WTC11 (cell line): ENCODE data around the gene CASP4. TPM values are rescaled to one million over a fixed set of nuclear protein-coding genes. Genes with fewer than 3 reads are reported as not detected.

Experiments used
- ATAC-seq: fragments of 200-7000 bp; cut with Tn5 transposase; 2 replicates; pipeline ENCODE4 v1.10.0; 2021; ENCODE audit warnings: mild to moderate bottlenecking, moderate library complexity
- CTCF ChIA-PET: fragments of 300-600 bp; sonication (Branson Sonifier 250); formaldehyde crosslinking; loops from one replicate; lab custom pipeline; 2021; ENCODE audit warnings: antibody characterized with exemption; lab: Charles Lee
- POLR2A ChIA-PET: fragments of 350-600 bp; sonication (Branson Sonifier 250); formaldehyde crosslinking; loops from one replicate; lab custom pipeline; 2021; ENCODE audit warnings: antibody characterized with exemption; lab: Charles Lee
- DNase-seq: peaks from one replicate; pipeline ENCODE4 v3.0.0; 2021; ENCODE audit warnings: low spot score
- H3K27ac Mint-ChIP-seq: 2 replicates; pipeline ENCODE4 v1.8.0; 2021; ENCODE audit warnings: mixed read lengths
- H3K27me3 Mint-ChIP-seq: 2 replicates; pipeline ENCODE4 v1.8.0; 2021; ENCODE audit warnings: low read depth, mild to moderate bottlenecking, moderate library complexity, mixed read lengths
- H3K36me3 Mint-ChIP-seq: 2 replicates; pipeline ENCODE4 v1.8.0; 2021; ENCODE audit warnings: mixed read lengths
- H3K4me1 Mint-ChIP-seq: 2 replicates; pipeline ENCODE4 v1.8.0; 2022; ENCODE audit warnings: mixed read lengths
- H3K4me3 Mint-ChIP-seq: 2 replicates; pipeline ENCODE4 v1.8.0; 2021; ENCODE audit warnings: mild to moderate bottlenecking, moderate library complexity, mixed read lengths
- H3K9me3 Mint-ChIP-seq: 2 replicates; pipeline ENCODE4 v1.8.0; 2021; ENCODE audit warnings: mixed read lengths
- ATF1 ChIP-seq: sonication (generic); formaldehyde crosslinking; IDR thresholded peaks from 2 replicates; pipeline ENCODE4 v1.8.1; 2023; ENCODE audit warnings: mild to moderate bottlenecking, moderate library complexity, missing genetic modification reagents
- HMGXB4 ChIP-seq: sonication (generic); formaldehyde crosslinking; IDR thresholded peaks from 2 replicates; pipeline ENCODE4 v1.8.1; 2023; ENCODE audit warnings: mild to moderate bottlenecking, moderate library complexity, missing genetic modification reagents
- IRF2 ChIP-seq: sonication (generic); formaldehyde crosslinking; IDR thresholded peaks from 2 replicates; pipeline ENCODE4 v1.8.0; 2022; ENCODE audit warnings: low read depth, missing genetic modification reagents, borderline replicate concordance
- KAT7 ChIP-seq: sonication (generic); formaldehyde crosslinking; IDR thresholded peaks from 2 replicates; pipeline ENCODE4 v1.8.1; 2023; ENCODE audit warnings: missing genetic modification reagents, mild to moderate bottlenecking, borderline replicate concordance
- MLX ChIP-seq: sonication (generic); formaldehyde crosslinking; IDR thresholded peaks from 2 replicates; pipeline ENCODE4 v1.8.1; 2023; ENCODE audit warnings: mild to moderate bottlenecking, missing genetic modification reagents, moderate library complexity
- NR1H2 ChIP-seq: sonication (generic); formaldehyde crosslinking; IDR thresholded peaks from 2 replicates; pipeline ENCODE4 v1.9.0; 2021; ENCODE audit warnings: mild to moderate bottlenecking, moderate library complexity, missing genetic modification reagents
- NR2C2 ChIP-seq: sonication (generic); formaldehyde crosslinking; IDR thresholded peaks from 2 replicates; pipeline ENCODE4 v1.8.0; 2022; ENCODE audit warnings: mild to moderate bottlenecking, missing genetic modification reagents
- RELA ChIP-seq: sonication (generic); formaldehyde crosslinking; IDR thresholded peaks from 2 replicates; pipeline ENCODE4 v1.8.1; 2022; ENCODE audit warnings: missing genetic modification reagents, mild to moderate bottlenecking, borderline replicate concordance
- RORB ChIP-seq: fragments of 250-450 bp; sonication (Bioruptor Pico); IDR thresholded peaks from 2 replicates; pipeline ENCODE4 v1.9.0; 2021; ENCODE audit warnings: mild to moderate bottlenecking
- TEAD1 ChIP-seq: sonication (generic); formaldehyde crosslinking; IDR thresholded peaks from 2 replicates; pipeline ENCODE4 v1.8.0; 2022; ENCODE audit warnings: mild to moderate bottlenecking, missing genetic modification reagents
- ZNF396 ChIP-seq: fragments of 250-450 bp; sonication (Bioruptor Pico); IDR thresholded peaks from 2 replicates; pipeline ENCODE4 v1.8.0; 2021; ENCODE audit warnings: mild to moderate bottlenecking, moderate library complexity, borderline replicate concordance
- ZNF416 ChIP-seq: fragments of 250-450 bp; sonication (Bioruptor Pico); IDR thresholded peaks from 2 replicates; pipeline ENCODE4 v1.9.0; 2021; ENCODE audit warnings: mild to moderate bottlenecking, inconsistent platforms
- total RNA-seq: library from RNA; stranded (reverse); gene quantifications from 3 replicates; pipeline ENCODE4 v1.2.3, GENCODE V29; 2021
- TF ChIP-seq, protein P1 (sequence below): sonication (generic); formaldehyde crosslinking; IDR thresholded peaks from 2 replicates; pipeline ENCODE4 v1.8.0; 2023; ENCODE audit warnings: missing genetic modification reagents, mild to moderate bottlenecking, borderline replicate concordance
- TF ChIP-seq, protein P2 (sequence below): sonication (generic); formaldehyde crosslinking; IDR thresholded peaks from 2 replicates; pipeline ENCODE4 v1.8.1; 2022; ENCODE audit warnings: low read depth, mild to moderate bottlenecking, moderate library complexity, missing genetic modification reagents, borderline replicate concordance
- TF ChIP-seq, protein P3 (sequence below): fragments of 200-600 bp; IDR thresholded peaks from 2 replicates; pipeline ENCODE4 v1.8.0; 2022; ENCODE audit warnings: antibody characterized with exemption
- TF ChIP-seq, protein P4 (sequence below): sonication (generic); formaldehyde crosslinking; IDR thresholded peaks from 2 replicates; pipeline ENCODE4 v1.8.0; 2022; ENCODE audit warnings: mild to moderate bottlenecking, missing genetic modification reagents
- TF ChIP-seq, protein P5 (sequence below): sonication (generic); formaldehyde crosslinking; IDR thresholded peaks from 2 replicates; pipeline ENCODE4 v1.8.1; 2022; ENCODE audit warnings: mild to moderate bottlenecking, moderate library complexity, missing genetic modification reagents

Gene CASP4
- total RNA-seq, 1 experiment from 2014 or later = 0.44 TPM

- Mint-ChIP-seq H3K36me3 (peaks cover 54% of the 10 kb centered on the region), H3K27me3 (no peaks in the 10 kb centered on the region), H3K9me3 (peaks cover 60% of the 10 kb centered on the region), H3K27ac (no peak overlapping the region), H3K4me3 (no peak overlapping the region), H3K4me1 (peaks cover 24% of the 10 kb centered on the region)
- TF ChIP-seq, protein P1, sequence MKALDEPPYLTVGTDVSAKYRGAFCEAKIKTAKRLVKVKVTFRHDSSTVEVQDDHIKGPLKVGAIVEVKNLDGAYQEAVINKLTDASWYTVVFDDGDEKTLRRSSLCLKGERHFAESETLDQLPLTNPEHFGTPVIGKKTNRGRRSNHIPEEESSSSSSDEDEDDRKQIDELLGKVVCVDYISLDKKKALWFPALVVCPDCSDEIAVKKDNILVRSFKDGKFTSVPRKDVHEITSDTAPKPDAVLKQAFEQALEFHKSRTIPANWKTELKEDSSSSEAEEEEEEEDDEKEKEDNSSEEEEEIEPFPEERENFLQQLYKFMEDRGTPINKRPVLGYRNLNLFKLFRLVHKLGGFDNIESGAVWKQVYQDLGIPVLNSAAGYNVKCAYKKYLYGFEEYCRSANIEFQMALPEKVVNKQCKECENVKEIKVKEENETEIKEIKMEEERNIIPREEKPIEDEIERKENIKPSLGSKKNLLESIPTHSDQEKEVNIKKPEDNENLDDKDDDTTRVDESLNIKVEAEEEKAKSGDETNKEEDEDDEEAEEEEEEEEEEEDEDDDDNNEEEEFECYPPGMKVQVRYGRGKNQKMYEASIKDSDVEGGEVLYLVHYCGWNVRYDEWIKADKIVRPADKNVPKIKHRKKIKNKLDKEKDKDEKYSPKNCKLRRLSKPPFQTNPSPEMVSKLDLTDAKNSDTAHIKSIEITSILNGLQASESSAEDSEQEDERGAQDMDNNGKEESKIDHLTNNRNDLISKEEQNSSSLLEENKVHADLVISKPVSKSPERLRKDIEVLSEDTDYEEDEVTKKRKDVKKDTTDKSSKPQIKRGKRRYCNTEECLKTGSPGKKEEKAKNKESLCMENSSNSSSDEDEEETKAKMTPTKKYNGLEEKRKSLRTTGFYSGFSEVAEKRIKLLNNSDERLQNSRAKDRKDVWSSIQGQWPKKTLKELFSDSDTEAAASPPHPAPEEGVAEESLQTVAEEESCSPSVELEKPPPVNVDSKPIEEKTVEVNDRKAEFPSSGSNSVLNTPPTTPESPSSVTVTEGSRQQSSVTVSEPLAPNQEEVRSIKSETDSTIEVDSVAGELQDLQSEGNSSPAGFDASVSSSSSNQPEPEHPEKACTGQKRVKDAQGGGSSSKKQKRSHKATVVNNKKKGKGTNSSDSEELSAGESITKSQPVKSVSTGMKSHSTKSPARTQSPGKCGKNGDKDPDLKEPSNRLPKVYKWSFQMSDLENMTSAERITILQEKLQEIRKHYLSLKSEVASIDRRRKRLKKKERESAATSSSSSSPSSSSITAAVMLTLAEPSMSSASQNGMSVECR (CRISPR knock-in tag) = no peak
- TF ChIP-seq ZNF416 (CRISPR knock-in tag) = no peak
- TF ChIP-seq NR2C2 (CRISPR knock-in tag) = no peak
- TF ChIP-seq, protein P2, sequence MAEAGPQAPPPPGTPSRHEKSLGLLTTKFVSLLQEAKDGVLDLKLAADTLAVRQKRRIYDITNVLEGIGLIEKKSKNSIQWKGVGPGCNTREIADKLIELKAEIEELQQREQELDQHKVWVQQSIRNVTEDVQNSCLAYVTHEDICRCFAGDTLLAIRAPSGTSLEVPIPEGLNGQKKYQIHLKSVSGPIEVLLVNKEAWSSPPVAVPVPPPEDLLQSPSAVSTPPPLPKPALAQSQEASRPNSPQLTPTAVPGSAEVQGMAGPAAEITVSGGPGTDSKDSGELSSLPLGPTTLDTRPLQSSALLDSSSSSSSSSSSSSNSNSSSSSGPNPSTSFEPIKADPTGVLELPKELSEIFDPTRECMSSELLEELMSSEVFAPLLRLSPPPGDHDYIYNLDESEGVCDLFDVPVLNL (CRISPR knock-in tag) = no peak
- no peak for TF ChIP-seq ATF1 (CRISPR knock-in tag)
- TF ChIP-seq, protein P3, sequence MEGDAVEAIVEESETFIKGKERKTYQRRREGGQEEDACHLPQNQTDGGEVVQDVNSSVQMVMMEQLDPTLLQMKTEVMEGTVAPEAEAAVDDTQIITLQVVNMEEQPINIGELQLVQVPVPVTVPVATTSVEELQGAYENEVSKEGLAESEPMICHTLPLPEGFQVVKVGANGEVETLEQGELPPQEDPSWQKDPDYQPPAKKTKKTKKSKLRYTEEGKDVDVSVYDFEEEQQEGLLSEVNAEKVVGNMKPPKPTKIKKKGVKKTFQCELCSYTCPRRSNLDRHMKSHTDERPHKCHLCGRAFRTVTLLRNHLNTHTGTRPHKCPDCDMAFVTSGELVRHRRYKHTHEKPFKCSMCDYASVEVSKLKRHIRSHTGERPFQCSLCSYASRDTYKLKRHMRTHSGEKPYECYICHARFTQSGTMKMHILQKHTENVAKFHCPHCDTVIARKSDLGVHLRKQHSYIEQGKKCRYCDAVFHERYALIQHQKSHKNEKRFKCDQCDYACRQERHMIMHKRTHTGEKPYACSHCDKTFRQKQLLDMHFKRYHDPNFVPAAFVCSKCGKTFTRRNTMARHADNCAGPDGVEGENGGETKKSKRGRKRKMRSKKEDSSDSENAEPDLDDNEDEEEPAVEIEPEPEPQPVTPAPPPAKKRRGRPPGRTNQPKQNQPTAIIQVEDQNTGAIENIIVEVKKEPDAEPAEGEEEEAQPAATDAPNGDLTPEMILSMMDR = no peak
- no peak for TF ChIP-seq MLX (CRISPR knock-in tag)
- TF ChIP-seq, protein P4, sequence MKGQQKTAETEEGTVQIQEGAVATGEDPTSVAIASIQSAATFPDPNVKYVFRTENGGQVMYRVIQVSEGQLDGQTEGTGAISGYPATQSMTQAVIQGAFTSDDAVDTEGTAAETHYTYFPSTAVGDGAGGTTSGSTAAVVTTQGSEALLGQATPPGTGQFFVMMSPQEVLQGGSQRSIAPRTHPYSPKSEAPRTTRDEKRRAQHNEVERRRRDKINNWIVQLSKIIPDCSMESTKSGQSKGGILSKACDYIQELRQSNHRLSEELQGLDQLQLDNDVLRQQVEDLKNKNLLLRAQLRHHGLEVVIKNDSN (CRISPR knock-in tag) = no peak
- no peak for DNase-seq
- POLR2A ChIA-PET = no interaction called here
- no peak for ATAC-seq
- CTCF ChIA-PET = interaction anchor here (2.3 kb wide), 1 partner anchor 33 kb away, joined by 7 read pairs; no protein-coding TSS in a partner anchor
These were observed 630 bp downstream of the CASP4 start for GRCh38 chr11:104967534-104968354.

GRCh38 chr11:104965735-104966134 lies 2.6 kb downstream of the CASP4 start:
- DNase-seq = no peak
- H3K4me3 Mint-ChIP-seq = no peak overlapping the region
- no peaks in the 10 kb centered on the region for H3K27me3 Mint-ChIP-seq
- H3K27ac Mint-ChIP-seq = no peak overlapping the region
- peaks cover 55% of the 10 kb centered on the region for H3K9me3 Mint-ChIP-seq
- no peak for ATAC-seq
- peaks cover 25% of the 10 kb centered on the region for H3K4me1 Mint-ChIP-seq
- H3K36me3 Mint-ChIP-seq = peaks cover 46% of the 10 kb centered on the region
- TF ChIP-seq, protein P5, sequence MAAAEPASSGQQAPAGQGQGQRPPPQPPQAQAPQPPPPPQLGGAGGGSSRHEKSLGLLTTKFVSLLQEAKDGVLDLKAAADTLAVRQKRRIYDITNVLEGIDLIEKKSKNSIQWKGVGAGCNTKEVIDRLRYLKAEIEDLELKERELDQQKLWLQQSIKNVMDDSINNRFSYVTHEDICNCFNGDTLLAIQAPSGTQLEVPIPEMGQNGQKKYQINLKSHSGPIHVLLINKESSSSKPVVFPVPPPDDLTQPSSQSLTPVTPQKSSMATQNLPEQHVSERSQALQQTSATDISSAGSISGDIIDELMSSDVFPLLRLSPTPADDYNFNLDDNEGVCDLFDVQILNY = no peak
- no peak for TF ChIP-seq ZNF396 (CRISPR knock-in tag)
- no peak for TF ChIP-seq KAT7 (CRISPR knock-in tag)
- TF ChIP-seq RORB = no peak
- TF ChIP-seq NR1H2 (CRISPR knock-in tag) = no peak
- TF ChIP-seq RELA (CRISPR knock-in tag) = no peak
- no peak for TF ChIP-seq HMGXB4 (CRISPR knock-in tag)
- TF ChIP-seq TEAD1 (CRISPR knock-in tag) = no peak
- no peak for TF ChIP-seq IRF2
- POLR2A ChIA-PET = no interaction called here
- CTCF ChIA-PET = no interaction called here
